Measurements from ENCODE around the gene DGKB. TPM values are rescaled to one million over a fixed set of nuclear protein-coding genes. Genes with fewer than 3 reads are reported as not detected.

Gene DGKB
- total RNA-seq, 1 donor from 2014 or later, result 0.30 TPM

DNA sequence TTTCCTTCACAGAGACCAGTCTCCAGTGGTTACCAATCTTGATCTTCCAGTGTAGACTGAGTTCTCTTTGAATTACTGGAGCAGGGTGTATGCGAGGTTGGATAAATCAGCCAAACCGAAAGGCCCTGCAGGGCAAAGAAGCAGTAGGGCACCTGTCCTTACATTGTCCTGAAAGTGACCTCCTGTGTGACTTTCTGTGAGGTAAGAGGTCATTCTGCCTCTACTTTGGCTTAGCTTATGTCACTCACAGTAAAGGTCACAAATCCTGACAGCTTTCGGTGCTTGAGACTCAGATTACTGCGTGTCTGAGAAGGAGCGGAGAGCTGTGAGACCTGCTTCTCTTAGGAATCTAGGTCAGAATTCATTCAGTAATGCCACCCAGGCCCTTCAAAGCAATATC, 660.4 kb downstream of the DGKB start:
- Histone ChIP-seq H3K9me3 (replicated peaks) (no peaks in the 10 kb centered on the region), H3K27ac (replicated peaks) (no peak overlapping the region), H3K27me3 (ENCODE audit: low read depth) (no peaks in the 10 kb centered on the region), H3K36me3 (no peaks in the 10 kb centered on the region), H3K4me3 (no peak overlapping the region), H3K4me1 (no peaks in the 10 kb centered on the region)
- TF ChIP-seq, protein P1, sequence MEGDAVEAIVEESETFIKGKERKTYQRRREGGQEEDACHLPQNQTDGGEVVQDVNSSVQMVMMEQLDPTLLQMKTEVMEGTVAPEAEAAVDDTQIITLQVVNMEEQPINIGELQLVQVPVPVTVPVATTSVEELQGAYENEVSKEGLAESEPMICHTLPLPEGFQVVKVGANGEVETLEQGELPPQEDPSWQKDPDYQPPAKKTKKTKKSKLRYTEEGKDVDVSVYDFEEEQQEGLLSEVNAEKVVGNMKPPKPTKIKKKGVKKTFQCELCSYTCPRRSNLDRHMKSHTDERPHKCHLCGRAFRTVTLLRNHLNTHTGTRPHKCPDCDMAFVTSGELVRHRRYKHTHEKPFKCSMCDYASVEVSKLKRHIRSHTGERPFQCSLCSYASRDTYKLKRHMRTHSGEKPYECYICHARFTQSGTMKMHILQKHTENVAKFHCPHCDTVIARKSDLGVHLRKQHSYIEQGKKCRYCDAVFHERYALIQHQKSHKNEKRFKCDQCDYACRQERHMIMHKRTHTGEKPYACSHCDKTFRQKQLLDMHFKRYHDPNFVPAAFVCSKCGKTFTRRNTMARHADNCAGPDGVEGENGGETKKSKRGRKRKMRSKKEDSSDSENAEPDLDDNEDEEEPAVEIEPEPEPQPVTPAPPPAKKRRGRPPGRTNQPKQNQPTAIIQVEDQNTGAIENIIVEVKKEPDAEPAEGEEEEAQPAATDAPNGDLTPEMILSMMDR (IDR thresholded peaks at IDR 0.05; ENCODE audit: borderline replicate concordance), result no peak
- no peak for DNase-seq
- intact Hi-C loops (cut with micrococcal nuclease), result no loop called here

DNA sequence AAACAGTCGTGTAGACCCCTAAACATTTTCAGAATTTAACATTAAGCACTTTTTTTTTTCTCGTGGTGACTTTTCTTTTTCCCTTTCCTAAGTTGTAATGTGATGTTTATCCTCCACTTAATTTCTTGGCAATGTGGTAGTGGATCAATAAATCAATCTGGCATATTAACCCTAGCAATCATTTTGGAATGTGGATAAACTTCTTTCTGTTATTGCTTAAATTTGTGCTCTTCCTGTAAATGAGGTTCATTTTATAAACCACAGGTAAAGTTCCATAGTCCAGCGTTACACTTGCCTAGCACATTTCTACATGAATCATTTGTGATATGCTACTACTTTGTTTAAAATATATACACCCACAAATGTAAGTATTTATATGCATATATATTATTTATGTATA, 665.7 kb downstream of the DGKB start:
- no peaks in the 10 kb centered on the region for H3K27me3 ChIP-seq (ENCODE audit: low read depth)
- no peaks in the 10 kb centered on the region for H3K36me3 ChIP-seq
- H3K4me3 ChIP-seq, result no peak overlapping the region
- no peaks in the 10 kb centered on the region for H3K9me3 ChIP-seq (replicated peaks)
- TF ChIP-seq, protein P1 (IDR thresholded peaks at IDR 0.05; ENCODE audit: borderline replicate concordance), result no peak
- no peak overlapping the region for H3K27ac ChIP-seq (replicated peaks)
- DNase-seq, result no peak
- H3K4me1 ChIP-seq, result no peaks in the 10 kb centered on the region
- intact Hi-C loops (cut with micrococcal nuclease), result no loop called here

DNA sequence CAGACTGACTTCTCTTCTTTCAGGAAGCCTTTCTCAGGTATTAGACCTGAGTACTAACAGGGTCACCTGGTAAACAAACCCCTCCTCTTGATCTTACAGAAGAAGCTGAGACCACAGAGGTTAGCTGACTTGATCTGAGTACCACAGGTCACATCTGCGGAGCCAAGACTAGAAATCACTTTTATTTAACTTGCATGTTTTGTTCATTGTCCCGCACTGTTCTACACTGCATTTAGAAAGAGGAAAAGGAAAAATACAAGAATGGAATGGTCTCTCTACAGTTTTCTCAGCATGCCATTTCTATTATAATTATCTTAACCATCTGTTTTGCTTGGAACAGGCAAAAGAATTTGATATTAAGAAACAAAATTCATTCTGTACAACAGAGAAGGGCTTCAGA, 667.5 kb downstream of the DGKB start:
- H3K4me3 ChIP-seq, result no peak overlapping the region
- intact Hi-C loops (cut with micrococcal nuclease), result no loop called here
- no peaks in the 10 kb centered on the region for H3K27me3 ChIP-seq (ENCODE audit: low read depth)
- no peak overlapping the region for H3K27ac ChIP-seq (replicated peaks)
- no peaks in the 10 kb centered on the region for H3K36me3 ChIP-seq
- TF ChIP-seq, protein P1 (IDR thresholded peaks at IDR 0.05; ENCODE audit: borderline replicate concordance), result no peak
- no peaks in the 10 kb centered on the region for H3K9me3 ChIP-seq (replicated peaks)
- H3K4me1 ChIP-seq, result no peaks in the 10 kb centered on the region
- DNase-seq, result no peak

DNA sequence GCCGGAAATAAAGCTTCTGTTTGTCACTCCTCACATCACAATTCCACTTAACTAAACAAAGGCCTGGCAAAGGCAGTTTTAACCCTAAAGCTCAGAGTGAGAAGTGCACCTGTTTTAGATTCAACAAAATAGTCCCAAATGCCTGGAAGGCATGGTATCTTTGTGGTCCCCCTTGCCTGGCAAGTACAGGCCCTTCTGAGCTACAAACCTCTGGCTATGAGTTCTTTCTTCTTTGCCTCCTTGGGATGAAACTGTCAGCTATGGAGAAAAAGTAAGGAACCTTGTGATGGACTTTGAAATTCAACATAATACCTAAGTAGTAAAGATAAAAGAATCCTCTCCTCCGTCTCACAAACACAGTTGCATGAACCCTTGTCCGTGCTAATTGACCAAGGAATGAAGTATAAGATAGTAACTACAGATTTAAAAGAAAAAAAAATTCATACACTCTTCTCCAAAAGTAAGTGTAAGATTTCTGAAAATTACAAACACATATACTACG, 668.6 kb downstream of the DGKB start:
- intact Hi-C loops (cut with micrococcal nuclease), result no loop called here
- Histone ChIP-seq H3K36me3 (no peaks in the 10 kb centered on the region), H3K4me1 (no peaks in the 10 kb centered on the region), H3K9me3 (replicated peaks) (no peaks in the 10 kb centered on the region), H3K27me3 (ENCODE audit: low read depth) (no peaks in the 10 kb centered on the region), H3K4me3 (no peak overlapping the region), H3K27ac (replicated peaks) (no peak overlapping the region)
- TF ChIP-seq, protein P1 (IDR thresholded peaks at IDR 0.05; ENCODE audit: borderline replicate concordance), result no peak
- DNase-seq, result no peak

DNA sequence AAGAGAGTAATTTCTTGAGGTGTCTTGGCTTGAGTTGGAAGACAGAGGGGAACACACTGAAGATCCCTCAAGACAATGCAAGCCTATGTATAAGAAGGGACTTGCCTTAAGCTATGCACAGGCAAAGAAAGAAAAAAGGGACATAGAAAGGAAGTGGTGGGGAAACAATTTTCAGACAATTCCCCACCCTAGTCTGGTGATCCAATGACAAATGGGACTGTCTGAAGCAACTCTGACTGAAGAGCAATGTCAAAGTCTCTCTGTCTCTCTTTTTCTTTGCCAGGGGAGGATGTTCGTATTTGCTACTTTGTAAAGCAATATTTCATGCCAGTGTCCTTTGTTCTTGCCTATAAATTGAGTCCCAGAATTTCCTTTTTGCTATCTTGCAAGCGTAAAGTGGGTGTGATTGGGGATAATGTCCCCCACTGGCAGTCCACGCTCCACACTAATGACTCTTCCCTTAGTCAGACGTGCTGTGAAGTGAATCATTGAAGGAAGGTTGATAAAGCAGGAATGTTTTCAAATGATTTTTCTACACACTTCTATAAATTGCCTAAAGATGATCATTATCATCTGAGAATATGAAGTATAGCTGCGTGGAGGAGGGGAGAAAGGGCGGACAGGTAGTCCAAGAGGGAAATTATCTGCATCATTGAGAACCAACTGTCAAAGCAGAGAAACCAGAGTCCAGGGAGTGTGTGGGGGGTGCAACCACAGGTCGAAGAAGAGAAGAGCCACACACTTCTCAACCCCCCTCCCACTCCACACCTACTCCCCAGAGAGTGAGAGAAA, 669.3 kb downstream of the DGKB start:
- Histone ChIP-seq H3K4me3 (no peak overlapping the region), H3K4me1 (no peaks in the 10 kb centered on the region), H3K9me3 (replicated peaks) (no peaks in the 10 kb centered on the region), H3K27ac (replicated peaks) (no peak overlapping the region), H3K36me3 (no peaks in the 10 kb centered on the region), H3K27me3 (ENCODE audit: low read depth) (no peaks in the 10 kb centered on the region)
- no peak for DNase-seq
- intact Hi-C loops (cut with micrococcal nuclease), result no loop called here
- TF ChIP-seq, protein P1 (IDR thresholded peaks at IDR 0.05; ENCODE audit: borderline replicate concordance), result no peak

Data from left ventricle myocardium inferior (tissue), 1 donor.